HG02571 (cell line): ENCODE data around the gene MFSD2B.
"Not testable (repeated sequence)": the region's sequence is repeated elsewhere in the genome, so short reads cannot be mapped to it uniquely, and the experiment has no call there.

Experiments used
- ATAC-seq: cut with Tn5 transposase; IDR thresholded peaks from one replicate; pipeline ENCODE4 v1.9.1; 2021; ENCODE audit warnings: mild to moderate bottlenecking, moderate library complexity; ENCODE audit not compliant: unreplicated experiment

The MFSD2B gene

DNA sequence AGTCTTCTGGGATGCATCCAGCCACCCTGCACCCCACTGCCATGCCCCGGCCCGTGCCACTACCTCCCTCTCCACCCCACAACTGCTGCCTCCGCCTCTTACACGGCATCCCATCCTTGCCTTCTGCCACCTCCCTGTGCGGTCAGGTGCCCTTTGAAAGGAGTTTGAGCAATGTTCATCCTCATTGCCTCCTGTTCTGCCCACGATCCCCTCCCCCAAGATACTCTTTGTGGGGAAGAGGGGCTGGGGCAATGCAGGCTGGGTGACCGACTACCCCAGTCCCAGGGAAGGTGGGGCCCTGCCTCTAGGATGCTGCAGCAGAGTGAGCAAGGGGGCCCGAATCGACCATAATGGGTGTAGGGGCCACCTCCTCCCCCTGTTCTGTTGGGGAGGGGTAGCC, 8.4 kb downstream of the MFSD2B start:
- ATAC-seq: no peak

DNA sequence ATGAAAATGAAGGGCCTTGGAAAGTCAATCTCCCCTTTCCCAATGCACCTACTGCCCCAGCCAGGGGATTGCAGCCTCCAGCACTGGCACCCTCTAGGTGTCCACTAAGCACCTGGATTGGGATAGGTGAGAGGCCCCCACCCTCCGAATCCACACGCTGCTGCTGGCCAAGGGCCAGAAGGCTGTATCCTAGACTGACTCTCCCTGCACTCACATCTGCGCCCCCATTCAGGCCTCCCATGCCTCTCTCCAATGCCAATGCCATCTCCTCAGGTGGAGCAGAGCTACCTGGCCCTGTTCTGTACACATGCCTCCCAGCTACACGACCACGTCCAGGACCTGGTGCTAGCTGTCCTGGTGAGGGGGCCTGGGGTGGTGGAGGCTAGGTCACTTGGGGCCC, 9.8 kb downstream of the MFSD2B start:
- no peak for ATAC-seq

DNA sequence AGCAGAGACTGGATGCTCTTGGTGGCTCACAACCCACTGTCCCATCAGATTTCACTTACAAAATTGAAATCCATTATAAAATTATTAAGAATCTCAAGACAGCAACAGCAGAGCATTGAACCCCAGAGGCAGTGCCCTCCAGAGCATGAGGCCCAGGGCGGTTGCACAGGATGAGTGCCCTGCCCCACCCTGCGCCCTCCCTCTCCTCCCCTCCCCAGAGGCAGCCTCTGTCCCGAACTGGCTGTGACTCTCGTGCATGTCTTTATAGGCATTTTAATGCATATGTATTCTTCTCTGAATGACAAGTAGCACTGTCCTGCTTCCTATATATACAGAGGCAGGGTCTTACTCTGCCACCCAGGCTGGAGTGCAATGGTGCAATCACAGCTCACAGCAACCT, 10.4 kb downstream of the MFSD2B start:
- ATAC-seq: no peak

DNA sequence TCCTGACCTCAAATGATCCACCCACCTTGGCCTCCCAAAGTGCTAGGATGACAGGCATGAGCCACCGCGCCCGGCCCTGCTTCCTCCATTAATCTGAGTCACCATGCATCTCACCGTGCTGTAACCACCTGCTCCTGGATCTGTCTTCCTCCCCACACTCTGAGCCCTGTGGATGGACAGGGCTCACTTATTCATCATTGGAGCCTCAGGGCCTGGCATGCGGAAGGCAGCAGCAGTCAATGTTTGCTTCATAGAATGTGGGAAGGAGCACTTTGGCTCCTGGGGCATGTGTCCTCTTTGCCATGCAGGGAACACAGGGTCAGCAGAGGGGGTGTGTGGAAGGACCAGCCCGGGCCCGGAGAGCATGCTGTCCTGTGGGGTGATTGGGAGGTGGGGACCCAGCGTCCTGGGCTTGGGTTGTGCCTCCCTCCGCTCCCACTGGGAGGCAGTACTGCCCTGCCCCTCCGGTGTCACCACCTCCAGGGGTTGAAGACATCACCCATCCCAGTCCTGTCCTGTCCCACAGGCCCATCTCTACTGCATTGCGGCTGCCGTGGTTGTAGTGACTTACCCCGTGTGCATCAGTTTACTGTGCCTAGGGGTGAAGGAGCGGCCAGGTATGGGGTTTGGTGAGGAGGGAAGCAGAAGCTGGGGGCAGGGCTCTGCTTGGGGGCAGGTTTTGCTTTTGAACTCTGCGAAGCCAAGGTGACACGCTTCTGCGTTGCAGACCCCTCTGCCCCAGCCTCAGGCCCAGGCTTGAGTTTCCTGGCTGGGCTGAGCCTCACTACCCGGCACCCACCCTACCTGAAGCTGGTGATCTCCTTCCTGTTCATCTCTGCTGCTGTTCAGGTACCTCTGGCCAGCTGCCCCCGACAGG, 11.5 kb downstream of the MFSD2B start:
- ATAC-seq: no peak

DNA sequence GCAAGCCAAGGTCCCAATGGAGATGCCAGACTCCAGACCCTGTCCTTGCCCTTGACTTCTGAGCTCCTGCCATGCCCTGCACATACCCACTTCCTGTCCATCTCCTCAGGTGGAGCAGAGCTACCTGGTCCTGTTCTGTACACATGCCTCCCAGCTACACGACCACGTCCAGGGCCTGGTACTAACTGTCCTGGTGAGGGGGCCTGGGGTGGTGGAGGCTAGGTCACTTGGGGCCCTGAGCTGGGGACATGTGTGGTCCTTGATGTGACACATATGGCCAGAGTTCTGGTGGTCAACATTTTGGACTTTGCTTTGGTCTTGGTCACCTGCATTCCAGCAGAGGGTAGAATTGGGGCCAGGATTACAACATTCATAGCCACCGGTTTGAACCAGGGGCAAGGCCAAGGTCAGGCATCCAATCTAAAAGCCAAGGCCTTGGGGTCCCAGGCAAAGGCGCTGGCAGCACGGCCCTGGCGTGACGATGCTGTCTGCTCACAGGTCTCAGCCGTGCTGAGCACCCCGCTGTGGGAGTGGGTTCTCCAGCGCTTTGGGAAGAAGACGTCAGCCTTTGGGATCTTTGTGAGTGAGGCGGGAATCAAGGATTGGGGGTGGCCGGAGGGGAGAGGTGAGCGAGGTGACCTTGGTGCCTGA, 12.6 kb downstream of the MFSD2B start:
- no peak for ATAC-seq

DNA sequence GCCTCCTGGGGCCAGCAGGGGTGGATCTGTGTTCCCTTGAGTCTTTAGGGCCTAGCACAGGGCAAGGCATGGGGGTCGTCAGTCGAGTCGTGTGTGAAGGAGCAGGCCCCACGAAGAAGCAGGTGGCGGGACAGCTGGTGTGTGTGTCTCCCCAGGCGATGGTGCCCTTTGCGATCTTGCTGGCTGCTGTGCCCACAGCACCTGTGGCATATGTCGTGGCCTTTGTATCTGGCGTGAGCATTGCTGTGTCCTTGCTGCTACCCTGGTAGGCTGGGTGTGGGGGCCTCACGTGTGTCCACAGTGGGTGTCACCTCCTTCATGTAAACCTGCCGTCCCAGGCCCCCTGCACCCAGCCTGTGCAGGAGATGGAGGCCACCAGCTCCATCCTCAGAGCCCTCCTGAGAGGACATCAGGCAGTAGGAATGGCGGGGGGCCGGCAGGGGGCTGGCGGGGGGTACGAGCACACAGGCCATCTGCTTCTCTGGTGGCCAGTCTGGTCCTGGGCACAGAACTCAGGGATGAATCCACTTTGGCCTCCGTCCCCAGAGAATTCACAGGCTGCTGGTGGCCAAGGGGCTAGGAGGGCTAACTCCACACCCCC, 13.2 kb downstream of the MFSD2B start:
- no peak for ATAC-seq

DNA sequence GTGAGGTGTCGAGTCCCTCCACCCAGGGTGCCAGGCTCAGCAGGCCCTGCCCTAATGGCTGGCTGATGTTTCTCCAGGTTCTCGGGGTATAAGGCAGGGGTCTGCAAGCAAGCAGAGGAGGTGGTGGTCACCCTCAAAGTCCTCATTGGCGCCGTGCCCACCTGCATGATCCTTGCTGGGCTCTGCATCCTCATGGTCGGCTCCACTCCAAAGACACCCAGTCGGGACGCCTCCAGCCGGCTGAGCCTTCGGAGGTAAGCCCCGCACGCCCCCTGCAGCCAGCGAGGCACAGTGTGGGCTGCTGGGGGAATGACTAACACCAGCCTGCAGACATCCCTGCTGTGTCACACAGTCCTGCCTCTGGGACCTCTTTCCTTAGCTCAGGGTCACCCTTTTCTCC, 14.1 kb downstream of the MFSD2B start:
- ATAC-seq: no peak

DNA sequence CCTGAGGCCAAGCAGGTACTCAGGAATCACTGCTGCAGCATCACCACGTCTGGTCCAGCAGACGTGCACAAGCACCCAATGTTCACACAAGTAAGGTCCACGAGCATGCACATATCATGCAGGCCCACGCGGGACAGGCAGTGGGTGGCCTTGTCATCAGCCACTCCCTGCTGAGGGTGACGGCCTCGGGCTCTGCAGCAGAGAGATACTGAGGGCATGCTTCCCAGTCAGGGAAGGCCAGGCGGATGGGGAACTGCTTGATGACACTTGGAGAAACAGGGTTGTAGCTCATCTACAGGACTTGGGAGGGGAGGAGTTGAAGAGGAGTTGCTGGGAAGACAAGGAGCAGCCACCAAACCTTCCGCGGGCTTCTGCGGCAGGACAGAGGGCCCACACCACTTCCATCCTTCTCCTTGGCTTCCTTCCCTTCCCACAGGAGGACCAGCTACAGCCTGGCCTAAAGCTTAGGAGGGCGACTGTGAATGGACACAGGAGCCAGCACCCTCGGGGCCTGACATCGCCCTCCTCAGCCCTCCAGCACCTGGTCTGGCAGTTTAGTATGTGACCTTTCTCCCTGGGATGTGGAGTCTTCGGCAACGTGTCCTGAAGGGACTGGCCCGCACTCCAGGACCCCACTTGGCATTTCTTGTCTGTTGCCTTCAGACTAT, 15.2 kb downstream of the MFSD2B start:
- ATAC-seq: no peak

DNA sequence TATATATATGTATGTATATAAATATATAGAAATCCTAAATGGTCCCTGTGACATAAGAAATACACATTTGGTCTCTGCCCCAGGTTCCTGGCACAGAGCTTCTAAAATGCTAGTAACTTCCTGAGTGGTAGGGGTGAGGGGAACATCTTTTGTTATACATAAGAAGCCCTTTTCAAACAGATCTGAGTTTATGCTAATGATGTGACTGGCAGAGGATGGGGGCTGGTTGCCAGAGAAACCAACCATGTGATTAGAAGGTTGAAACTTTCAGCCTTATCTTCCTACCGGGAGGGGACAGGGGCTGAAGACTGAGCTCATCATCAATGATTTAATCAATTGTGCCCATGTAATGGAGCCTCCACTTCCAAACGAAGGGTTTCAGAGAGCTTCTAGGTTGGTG, 16.3 kb downstream of the MFSD2B start:
- ATAC-seq: no peak

DNA sequence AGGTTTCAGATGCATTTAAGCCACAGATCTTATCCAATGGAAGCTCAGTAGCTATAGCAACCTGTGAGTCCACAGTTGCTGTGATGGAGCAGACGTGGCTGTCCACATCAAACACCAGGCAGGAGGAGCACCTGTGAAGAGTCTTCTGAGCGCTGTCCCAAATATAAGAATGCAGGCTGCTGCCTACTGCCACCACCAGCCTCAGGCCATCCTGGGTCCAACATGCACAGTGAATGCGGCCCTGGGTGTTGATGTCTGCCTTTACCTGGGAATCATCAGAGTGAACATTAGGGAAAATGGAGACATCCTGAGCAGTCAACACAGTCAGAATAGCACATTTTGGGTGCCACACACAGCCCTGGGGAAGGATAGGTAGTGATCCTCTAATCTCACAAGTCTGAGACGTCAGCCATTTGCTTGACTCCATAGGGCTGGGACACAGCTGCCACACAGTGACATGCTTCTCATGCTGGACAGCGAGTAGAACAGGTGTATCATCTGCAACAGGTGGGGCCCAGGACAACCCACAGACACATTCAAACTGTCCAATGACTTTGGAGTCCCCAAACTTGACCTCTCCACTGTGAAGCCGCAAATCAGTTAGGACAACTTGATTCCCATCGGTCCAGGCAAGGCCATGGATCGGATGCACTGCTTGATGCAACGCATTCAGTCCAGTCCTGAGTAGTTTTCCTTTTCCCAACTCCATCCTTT, 29.1 kb downstream of the MFSD2B start:
- no peak for ATAC-seq

DNA sequence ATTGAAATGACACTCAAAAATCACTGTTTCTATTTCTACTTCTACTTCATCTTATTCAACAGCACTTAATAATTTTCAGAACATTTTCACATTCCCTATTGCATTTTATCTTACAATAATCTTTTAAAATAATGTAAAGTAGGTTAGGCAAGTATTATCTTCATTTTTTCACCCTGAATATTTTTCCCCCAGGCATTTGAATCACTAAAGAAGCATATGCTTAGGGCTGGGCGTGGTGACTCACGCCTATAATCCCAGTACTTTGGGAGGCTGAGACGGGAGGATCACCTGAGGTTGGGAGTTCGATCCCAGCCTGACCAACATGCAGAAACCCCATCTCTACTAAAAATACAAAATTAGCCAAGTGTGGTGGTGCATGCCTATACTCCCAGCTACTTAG, 30.6 kb downstream of the MFSD2B start:
- ATAC-seq: no peak

DNA sequence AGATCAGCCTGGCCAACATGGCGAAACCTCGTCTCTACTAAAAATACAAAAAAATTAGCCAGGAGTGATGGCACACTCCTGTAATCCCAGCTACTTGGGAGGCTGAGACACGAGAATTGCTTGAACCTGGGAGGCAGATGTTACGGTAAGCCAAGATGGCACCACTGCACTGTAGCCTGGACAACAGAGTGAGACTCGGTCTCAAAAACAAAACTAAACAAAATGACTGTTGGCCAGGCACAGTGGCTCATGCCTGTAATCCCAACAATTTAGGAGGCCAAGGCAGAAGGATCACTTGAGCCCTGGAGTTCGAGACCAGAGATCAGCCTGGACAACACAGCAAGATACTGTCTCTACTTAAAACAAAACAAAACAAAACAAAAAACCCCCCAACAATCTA, 33.2 kb downstream of the MFSD2B start:
- not testable (repeated sequence) for ATAC-seq

DNA sequence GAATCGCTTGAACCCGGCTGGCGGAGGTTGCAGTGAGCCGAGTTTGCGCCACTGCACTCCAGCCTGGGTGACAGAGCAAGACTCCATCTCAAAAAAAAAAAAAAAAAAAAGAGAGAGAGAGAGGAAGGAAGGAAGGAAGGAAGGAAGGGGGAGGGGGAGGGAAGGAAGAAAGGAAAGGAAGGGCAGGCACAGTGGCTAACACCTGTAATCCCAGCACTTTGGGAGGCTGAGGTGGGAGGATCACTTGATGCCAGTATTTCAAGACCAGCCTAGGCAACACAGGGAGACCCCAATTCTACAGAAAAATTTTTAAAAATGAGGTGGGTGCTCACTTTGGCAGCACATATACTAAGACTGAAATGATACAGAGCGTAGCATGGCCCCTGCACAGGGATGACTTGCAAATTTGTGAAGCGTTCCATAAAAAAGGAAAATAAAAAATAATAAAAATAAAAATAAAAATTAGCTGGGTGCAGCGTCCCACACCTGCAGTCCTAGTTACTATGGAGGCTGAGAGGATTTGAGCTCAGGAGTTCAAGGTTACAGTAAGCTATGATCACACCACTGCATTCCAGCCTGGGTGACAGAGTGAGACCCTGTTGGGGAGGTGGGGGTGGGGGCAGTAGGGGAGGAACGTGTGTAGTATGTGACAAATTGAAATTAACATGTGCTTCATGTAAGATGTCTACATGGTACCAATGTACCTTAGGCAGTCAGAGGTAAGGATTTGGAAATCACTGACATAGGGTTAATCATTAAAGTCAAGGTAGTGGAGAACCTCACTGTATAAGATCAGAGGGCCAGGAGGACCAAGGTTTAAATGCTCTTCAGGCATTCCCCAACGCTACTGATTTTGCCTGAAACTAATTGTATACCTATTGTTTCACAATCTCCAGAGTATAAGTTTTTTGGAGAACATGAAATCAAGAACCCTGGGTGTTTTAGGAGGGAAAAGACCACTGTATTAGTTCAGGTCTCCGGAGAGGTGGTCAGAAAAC, 35.9 kb downstream of the MFSD2B start:
- ATAC-seq: no peak

DNA sequence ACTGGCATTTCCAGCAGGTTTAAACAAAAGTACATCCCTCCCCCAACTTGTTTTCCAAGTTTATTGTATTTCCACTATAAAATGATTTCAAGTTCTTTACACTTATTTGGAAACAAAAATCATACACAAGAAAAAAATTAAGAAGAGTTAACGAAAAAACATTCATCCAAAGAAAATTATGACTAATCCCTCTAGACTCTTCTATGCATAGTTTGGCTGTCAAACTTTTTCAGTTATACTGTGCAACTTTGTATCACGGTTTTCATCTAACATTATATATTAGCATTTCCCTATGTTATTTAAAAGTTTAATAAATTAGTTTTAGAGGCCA, 36.7 kb downstream of the MFSD2B start:
- ATAC-seq: no peak

DNA sequence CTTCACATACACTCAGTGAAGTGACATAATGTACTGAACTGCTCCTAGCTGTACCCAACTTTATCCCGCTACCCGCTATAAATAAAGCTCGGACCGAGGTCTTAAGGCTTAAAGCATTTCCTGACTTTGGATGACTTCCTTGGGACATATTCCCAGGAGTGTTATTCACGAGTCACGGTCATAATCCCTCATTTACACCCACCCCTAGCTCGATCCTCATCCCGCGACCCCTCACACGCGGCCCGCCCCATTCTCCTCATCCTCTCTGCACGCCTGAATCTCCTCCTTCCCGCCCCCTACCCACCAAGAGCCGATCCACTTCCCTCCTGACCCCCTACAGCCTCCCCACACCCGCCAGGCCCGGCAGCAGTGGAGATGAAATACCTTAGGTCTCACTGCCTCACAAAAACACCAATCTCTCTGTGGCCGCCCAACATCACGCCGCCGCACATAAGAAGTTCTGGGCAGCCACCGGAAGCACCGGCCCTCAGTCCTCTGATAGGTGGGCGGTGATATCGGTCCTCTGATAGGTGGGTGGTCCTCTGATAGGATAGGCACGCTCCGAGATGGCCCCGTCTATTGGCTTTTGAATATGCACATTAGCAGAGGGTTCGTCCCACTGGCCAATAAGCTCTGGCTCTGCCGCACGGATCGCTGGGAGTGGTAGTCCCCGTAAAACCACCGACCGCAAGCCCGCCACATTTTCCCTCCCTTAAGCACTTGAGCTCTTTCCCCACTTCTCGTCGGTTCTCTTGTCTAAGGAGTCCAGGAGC, 37.2 kb downstream of the MFSD2B start, which contains the start of gene WDCP:
TSS of gene WDCP (minus strand) at position 462 of the 773 bp plus-strand sequence. CDS start 7,897 bp downstream, outside the sequence.
- ATAC-seq: peak; percentile 99

DNA sequence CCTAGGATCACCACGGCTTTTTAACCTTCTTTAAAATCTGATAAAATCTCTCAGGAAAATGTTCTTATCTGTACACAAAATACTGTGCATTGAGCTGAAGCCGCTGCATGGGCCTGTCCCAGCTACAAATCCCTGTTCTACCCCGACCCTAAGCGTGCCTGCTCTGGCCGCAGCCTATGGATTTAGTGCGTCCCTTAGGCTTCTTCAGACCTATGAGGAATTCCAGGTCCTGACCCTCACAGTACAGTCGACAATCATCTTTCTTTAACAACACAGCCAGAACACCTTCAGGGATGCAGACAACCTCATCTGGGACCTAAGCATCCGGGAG, 37.8 kb downstream of the MFSD2B start:
- ATAC-seq: no peak

DNA sequence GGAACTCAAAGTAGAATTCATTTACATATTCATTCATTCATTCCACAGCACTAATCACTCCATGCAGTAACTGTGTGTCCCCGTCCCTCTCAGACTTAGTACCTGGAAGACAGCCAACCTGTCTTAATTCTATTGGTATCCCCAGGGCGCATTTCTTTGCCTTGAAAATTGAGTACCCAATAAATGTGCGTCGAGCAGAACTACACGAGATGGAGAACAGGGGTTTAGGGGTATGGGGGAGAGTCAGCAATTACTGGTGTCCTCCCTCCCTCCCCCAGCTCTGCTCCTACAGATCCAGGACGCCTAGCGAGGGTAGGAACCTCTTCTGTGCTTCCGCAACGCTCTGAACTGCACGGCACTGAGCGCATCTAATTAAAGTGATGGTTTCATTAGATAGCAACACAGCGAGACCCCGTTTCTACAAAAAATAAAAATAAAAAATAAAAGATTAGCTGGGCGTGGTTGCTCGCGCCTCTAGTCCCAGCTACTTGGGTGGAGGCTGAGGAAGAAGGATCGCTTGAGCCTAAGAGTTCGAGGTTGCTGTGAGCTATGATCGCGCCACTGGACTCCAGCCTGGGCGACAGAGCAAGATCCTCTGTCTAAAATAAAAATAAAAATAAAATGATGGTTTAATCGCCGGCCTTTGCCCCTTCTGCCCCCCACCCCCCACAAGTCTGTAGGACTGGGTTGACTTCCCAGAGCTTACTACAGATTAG, 39.0 kb downstream of the MFSD2B start:
- no peak for ATAC-seq

DNA sequence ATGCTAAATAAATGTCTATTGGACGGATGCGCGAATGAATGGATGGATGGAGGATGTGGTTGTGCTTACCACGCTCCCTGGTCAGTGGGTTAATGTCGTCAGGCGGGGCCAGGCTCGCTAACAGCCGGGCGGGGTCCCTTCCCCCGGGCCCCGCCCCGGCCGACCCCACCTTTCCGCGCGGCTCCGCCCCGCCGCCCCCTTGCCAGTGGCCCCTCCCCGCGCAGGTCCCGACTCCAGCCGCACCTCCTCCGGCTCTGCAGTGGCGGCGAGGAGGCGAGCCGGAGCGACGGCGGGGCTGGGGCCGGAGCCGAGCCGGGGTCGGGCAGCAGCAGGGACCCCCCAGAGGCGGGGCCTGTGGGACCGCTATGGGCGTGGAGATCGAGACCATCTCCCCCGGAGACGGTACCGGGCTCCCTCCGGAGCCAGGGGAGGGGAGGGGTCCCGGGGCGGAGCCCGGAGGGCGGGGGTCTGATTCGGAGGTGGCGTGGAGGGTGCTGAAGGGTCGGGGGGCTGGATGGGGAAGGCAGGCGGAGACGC, 39.7 kb downstream of the MFSD2B start, which contains the start of gene FKBP1B:
TSS of gene FKBP1B (plus strand) at position 257 of the 537 bp plus-strand sequence. CDS start at position 366, 109 bp downstream.
- ATAC-seq: no peak
